GM10847 (cell line): ENCODE results near the gene MACROD2.

Experiments used
- POLR2A ChIP-seq: IDR thresholded peaks from 2 replicates; pipeline ENCODE4 v1.6.1; 2011; ENCODE audit not compliant: insufficient read length; ENCODE audit errors: extremely low read depth

The MACROD2 gene

DNA sequence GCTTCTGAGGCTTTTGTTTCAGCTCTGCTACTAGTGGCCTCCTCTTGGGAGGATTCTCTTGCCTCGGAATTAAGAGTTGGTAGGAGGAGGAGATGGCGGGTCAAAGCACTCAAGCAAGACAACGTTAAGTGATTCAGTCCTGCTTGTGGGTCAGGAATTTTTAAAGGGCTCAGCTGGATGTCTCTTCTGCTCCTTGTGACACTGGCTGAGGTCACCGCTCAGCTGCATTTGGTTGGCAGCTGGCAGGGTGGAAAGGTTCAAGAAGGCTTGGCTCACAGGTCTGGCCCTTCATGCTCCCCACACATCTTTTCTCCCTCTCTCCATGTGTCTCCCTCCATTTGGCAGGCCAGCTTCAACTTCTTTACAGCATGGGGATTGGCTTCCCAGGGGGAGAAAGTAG is 1936.6 kb downstream of the MACROD2 start:
- TF ChIP-seq POLR2A, result no peak

DNA sequence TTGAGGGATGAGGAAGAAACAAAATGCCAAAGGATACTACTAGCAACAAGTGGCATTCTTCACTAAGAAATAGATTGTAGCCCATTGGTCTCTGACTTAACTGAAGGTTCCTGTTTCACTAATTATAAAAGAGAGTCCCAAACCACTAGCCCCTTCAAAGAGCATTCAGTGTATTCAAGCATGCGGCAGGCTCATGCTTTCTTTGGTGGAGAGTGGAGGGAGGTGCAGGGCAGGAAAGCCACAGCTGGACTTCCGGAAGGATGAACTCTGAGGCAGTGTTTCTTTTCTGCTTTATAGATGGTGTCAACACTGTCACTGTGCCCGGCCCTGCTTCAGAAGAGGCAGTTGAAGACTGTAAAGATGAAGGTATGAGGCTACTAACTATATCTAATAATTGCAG is 1941.9 kb downstream of the MACROD2 start:
- no peak for TF ChIP-seq POLR2A

DNA sequence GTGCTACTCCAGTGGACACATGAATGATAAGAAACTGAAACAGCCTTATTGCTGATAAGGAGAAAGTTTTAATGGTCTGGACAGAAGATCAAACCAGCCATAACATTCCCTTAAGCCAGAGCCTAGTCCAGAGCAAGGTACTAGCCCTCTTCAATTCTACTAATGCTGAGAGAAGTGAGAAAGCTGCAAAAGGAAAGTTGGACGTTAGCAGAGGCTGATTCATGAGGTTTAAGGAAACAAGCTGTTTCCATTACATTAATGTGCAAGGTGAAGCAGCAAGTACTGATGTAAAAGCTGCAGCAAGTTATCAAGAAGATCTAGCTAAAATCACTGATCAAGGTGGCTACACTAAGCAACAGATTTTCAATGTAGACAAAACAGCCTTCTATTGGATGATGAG is 1943.5 kb downstream of the MACROD2 start:
- no peak for TF ChIP-seq POLR2A

DNA sequence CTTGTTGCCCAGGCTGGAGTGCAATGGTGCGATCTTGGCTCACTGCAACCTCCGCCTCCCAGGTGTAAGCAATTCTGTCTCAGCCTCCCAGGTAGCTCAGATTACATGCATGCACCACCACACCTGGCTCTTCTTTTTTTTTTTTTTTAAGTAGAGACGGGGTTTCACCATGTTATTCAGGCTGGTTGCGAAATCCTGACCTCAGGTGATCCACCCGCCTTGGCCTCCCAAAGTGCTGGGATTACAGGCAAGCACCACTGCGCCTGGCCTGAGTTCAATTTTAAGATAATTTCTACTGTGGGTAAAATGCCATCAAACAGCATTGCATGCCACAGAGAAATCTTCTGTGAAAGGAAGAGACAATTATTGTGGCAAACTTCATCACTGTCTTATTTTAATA is 1944.8 kb downstream of the MACROD2 start:
- TF ChIP-seq POLR2A, result no peak

DNA sequence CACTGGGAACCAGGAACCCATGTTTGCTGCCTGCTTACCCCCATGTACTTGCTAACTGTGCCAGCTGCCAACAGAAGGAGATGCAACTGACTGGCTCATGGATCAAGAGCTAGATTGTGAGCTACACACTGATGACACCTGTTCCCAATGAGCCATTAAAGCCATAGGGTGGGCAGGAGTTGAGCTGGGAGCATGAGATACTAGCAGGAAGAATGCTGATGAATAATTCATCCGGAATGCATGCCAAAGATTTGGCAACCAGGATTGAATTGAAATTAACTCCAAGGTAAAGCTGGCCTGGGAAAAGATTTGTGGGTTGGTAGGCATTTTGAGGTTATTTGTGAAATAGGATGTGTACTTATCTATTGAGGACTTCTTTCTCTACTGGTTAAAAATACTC is 1946.8 kb downstream of the MACROD2 start:
- TF ChIP-seq POLR2A, result no peak

DNA sequence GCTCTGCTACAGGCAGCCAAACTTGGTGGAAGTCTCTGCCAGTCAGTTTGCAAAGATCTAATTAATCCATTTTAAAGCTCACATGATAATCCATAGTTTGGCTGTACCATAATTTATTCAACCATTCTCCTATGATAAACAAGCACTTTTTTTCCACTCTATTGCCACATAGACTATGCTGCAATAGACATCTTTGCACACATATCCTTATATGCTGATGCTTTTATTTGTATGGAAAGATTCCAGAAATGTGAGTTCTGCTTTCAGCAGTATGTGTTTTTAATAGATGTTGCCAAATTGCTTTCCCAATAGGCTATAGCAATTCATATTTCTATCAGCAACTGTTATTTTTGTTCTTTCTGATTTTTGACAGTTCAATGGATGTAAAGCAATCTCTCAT is 1950.0 kb downstream of the MACROD2 start:
- TF ChIP-seq POLR2A, result no peak

DNA sequence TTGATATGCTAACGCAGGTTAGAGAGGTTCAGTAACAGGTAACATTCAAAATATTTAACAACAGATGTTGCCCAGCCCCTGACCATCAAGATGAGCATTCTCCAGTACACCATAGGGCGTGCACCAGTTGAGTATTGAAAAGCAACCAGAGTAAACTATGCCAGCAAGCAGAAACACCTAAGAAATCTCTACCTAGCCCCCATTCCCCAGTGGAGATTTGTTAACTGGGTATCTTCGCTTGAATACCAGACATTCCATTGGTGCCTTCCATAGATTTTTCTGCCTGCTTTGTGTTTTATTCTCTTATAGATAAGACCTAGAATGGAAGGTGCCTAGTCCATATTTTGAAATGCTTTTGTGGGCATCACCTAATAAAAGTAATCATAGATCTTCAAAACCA is 1954.1 kb downstream of the MACROD2 start:
- TF ChIP-seq POLR2A, result no peak

DNA sequence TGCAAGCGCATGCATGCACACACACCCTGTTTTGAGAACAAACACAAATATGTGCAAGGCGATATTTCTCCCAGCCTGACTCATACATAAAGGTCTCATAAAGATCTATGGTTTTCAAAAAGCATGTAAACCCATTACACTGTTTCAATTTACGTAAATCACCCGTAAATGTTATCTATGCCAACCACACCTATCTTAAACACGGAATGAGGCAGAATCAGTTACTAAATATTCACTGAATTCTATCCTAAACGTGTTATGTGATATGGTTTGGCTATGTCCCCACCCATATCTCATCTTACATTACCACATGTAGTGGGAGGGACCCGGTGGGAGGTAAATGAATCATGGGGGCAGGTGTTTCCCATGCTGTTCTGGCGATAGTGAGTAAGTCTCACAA is 1956.3 kb downstream of the MACROD2 start:
- no peak for TF ChIP-seq POLR2A

DNA sequence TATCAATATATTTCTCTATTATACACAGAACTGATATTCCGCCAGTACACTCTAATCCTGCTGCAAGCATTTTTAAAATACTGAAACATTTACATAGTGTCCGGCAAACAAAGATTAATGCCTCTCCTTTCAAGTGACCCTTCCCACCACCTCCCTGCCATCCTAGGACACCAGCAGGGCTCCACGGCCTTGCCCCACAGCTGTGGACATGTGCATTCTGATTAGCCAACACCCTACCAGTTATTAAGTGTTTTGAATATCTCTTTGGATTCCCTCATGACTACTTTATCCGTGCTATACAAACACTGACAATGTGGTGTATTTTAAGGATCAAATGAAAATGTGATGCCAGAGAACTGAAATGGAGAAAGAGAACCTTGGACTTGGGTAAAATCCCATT is 1962.8 kb downstream of the MACROD2 start:
- TF ChIP-seq POLR2A, result no peak

DNA sequence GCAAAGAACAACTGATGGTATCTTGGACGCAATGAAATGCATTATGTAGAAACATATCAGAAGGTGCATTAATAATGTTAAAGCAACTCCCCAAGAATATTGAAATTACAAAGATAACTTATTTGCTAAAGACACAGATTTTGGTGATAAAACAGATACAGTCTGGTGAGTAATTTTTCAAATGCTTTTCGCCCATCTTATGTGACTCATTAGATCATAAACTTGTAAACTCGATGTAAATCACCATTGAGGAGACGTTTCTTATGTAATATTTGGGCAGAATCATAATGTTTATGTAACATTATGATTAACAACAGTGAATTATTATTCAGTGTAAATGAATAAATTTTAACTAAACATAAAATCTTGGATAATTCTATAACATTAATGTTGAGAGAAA is 1969.8 kb downstream of the MACROD2 start:
- TF ChIP-seq POLR2A, result no peak

DNA sequence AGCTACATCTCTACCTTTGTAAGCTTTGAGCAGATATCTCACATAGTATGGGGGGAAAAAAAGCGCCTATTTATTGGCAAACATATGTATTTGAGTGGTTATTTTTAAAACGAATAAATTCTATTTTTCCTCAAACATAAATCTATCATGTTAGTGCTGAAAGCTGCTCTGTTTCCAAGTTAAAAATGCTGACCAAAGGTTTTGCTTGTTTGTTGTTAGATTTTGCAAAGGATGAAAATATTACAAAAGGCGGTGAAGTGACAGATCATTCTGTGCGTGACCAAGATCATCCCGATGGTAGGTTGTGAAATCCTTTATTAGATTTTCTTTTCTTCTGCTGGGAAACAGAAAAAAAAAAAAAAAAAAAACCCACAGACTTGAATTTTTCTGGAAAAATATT is 1972.0 kb downstream of the MACROD2 start:
- no peak for TF ChIP-seq POLR2A

DNA sequence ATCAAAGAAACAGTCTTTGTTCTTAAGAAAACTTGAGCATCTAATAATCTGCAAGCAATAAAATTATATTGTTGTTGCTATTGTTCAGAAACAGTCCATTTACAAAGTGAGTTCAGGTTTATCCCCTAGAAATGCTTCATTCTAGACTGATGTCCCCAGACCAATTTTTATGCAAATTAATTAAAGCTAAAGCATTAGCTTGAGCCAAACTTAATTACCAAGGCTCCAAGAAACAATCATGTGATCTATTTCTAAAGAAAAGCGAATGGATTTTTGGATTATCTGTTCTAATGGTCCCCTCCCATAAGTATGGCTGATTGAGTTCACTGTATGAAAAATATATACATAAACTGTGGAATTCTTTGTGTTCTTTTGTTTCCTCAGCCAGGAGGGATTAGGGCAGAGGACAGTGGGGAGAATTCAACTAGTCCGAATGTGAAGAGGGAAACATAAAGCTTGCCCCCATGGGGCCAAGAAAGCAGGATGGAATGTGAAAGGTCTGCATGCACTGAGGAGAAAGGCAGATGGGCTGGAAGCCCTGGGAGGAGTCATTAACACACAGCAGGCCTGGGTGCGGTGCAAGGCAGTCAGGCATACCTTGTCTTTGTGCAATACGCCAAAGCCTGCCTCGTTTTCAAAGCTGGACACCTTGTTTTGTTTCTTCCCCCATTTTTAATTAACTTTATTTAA is 1980.9 kb downstream of the MACROD2 start:
- TF ChIP-seq POLR2A, result no peak

DNA sequence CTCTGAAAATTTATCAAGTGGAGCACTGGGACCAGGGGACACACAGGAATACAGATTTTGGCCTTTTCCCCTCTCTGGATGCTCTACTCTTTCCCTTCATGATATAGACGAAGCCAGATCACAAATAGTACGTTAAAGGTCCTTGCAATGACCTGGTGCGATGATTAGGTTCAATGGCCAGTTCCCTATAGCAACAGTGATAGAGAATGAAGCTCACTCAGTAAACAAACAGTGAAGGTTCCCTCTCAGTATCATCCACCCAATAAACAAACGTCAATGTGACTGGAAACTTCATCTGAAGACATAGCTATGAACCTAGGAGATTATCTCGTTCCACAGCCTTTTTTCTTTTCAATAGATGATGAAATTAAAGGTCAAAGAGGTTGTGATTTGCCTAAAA is 1981.7 kb downstream of the MACROD2 start:
- TF ChIP-seq POLR2A, result no peak

DNA sequence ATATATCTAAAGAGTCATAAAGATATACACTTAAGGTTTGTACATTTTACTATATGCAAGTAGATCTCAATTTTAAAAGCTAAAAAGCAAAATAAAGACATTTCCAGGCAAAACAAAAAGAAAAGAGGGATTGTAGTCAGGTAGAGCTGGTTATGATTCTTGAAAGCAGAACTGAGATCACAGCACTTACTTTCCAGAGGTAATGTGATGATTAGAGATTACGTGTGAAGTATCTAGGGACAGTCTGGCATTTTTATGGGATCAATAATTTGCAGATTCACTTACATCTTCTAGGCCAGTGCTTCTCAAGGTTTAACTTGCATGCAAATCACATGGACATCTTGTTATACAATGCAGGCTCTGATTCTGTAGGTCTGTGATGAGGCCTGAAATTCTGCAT is 1982.4 kb downstream of the MACROD2 start:
- no peak for TF ChIP-seq POLR2A

DNA sequence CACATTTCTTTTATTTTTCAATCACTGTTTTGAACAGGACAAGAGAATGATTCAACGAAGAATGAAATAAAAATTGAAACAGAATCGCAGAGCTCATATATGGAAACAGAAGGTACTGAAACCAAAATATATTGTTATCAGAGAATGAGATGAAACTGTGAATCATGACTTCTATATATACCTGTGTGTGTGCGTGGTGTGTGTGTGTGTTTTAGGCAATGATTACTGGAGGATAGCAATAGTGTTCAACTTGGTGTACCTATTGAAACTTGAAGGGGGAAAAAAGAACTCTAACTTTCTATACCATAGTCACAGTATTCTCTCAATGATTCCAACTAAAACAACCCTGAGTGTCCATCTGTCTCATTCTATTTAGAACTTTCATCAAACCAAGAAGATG is 1991.4 kb downstream of the MACROD2 start:
- TF ChIP-seq POLR2A, result no peak

DNA sequence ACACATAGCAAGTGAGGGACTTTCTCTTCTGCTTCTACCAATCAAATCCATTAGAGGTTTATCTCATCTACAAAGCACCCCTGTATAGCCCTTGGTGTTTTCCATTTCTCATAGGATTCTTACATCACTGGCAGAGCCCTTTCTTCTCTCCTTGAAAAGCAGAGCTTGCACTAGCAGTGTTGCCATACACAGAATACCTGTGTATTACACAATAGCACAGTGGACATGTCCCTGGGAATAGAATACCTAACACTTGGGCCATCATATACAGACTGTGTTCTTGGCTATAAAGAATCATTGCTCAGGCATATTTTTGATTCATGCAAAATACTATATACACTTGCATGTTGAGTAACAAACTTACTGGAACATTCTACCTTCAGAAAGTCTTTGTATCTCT is 1996.0 kb downstream of the MACROD2 start:
- TF ChIP-seq POLR2A, result no peak

DNA sequence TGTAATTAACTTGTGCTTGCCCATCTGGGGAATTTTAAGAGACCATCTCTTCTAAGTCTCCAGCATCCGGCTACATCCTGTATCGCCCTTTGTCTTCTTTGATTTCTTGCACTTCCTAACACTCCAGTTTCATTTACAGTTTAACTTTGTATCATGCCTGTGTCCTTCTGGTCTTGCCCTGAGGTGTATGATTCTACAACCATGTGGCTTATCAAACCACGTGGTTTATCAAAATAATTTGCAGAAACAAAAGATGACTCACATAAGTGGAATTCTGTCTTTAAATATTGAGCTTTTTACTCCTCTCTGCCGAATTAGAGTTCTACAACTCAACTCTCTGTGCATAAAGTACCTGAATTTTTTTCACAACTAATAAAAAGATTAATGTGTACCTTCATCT is 1997.2 kb downstream of the MACROD2 start:
- no peak for TF ChIP-seq POLR2A
